NT2/D1 (cell line): ENCODE results near the gene DHX58.

ENCODE experiments used
- YY1 ChIP-seq: IDR thresholded peaks from 2 replicates; pipeline ENCODE4 v1.6.1; 2011; ENCODE audit not compliant: insufficient read length, insufficient read depth
- ZNF274 ChIP-seq: IDR thresholded peaks from 2 replicates; pipeline ENCODE4 v1.6.1; 2011; ENCODE audit warnings: mild to moderate bottlenecking, low read depth, low read length

- no peak for TF ChIP-seq ZNF274
- TF ChIP-seq YY1 = no peak
Measured at GRCh38 chr17:42052346-42052877, 60.1 kb downstream of the DHX58 start.
